ENCODE data around the gene EIF5A2. TPM values are rescaled to one million over a fixed set of nuclear protein-coding genes. Genes with fewer than 3 reads are reported as not detected.
"Not testable (repeated sequence)": the region's sequence is repeated elsewhere in the genome, so short reads cannot be mapped to it uniquely, and the experiment has no call there.

Gene EIF5A2
- 10 to 100 TPM; 10.8 to 10.9 TPM for total RNA-seq

DNA sequence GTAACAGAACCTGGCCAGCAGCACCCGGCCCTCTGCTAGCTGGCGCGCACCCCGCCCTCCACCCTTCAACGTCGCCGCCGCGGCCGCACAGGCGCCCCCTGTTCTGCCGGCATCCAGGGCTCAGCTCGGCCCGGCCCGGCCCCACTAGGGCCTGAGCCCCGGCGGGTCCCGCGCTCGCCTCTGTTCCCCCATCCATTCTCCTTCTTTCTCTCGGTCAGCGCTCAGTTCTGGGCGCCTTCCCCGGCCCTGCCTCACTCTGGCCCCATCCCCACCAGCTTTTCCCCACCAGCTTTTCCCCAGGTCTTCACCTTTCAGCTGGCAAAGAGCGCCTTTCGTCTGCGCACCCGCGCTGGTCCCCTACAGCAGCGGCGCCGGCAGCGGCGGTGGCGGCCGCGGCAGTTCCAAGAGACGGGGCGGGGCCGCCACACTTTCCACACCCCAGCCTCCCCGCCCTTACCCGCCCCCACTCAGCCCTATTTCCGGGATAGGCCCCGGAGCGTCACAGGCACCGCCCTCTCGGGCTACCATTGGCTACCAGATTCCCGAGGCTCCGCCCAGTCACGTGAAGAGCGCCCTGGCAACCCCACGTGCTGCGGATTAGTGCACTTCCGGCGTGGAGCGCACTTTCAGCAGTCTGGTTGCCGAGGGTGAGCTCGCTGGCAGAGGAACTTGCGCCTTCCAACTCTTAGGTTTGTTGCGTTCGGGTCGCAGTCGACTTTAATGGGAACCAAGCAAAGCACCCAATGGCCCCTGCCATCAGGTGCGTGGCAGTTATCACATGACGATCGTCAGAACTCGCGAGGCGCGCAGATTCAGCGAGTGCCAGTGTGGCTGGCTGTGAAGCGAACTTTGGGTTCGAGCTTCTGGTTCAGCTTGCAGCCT lies at the start of gene EIF5A2:
EIF5A2 (minus strand) TSS at position 403 of the 882 bp plus-strand sequence. CDS start 831 bp downstream, outside the sequence.
- Mint-ChIP-seq H3K4me3 (peak within 1 kb of the TSS; percentile 96), H3K4me1 (ENCODE audit: low read depth) (peaks cover 27% of the 10 kb centered on the region), H3K36me3 (ENCODE audit: low read depth) (peaks cover 4% of the 10 kb centered on the region), H3K27ac (peak within 1 kb of the TSS; percentile 97), H3K27me3 (ENCODE audit: low read depth) (peaks cover 16% of the 10 kb centered on the region), H3K9me3 (ENCODE audit: insufficient read depth) (no peaks in the 10 kb centered on the region)
- ATAC-seq (peak; percentile 97), DNase-seq (peak; percentile 97)
- CTCF ChIA-PET: interaction anchor here (0.9 to 1.6 kb wide), 3 partner anchors 39 to 552 kb away, joined by 3 read pairs; partner anchors contain the start of gene TNIK
- POLR2A ChIA-PET: interaction anchor here (0.8 to 3.9 kb wide), 2 partner anchors 39 to 727 kb away, joined by 4 to 31 read pairs; partner anchors contain the start of genes PHC3 and RPL22L1

DNA sequence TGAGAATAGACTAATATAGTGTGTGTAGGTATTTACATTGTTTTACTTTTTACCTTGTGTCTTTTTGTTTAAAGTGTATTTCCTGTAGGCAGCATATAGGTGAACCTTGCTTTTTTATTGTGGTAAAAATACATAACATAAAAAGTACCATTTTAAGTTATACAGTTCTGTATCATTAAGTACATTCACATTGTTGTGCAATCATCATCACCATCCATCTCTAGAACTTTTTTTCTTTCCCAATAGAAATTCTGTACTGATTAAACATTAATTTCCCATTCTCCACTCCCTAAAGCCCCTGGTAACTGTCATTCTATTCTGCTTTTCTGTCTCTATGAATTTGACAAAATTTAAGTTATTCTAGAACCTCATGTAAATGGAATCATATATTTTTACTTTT lies 48.2 kb upstream of the EIF5A2 start:
- DNase-seq: no peak
- CTCF ChIA-PET: no interaction called here
- no peaks in the 10 kb centered on the region for H3K4me1 Mint-ChIP-seq (ENCODE audit: low read depth)

DNA sequence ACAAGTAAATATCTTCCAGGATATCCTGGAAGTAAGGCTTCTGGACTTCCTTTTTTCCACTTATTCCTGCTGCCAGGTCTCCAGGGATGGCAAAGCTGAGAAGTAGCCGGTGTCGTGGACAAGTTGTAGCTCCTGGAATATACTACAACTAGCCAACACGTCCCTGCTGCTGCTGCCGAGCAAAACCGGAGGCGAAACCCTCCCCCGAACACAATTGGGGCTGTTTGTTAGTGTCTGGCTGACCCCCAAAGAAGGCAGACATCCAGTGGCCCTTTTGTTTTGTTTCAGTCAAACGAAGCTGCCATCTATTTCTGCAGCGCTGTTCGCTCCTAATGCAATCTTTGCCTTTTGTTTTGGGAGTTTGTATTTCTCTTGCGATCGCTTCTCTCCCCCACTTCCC lies 45.3 kb upstream of the EIF5A2 start:
- Mint-ChIP-seq H3K27ac (no peak overlapping the region), H3K27me3 (ENCODE audit: low read depth) (peaks cover 29% of the 10 kb centered on the region), H3K9me3 (ENCODE audit: insufficient read depth) (no peaks in the 10 kb centered on the region), H3K4me1 (ENCODE audit: low read depth) (no peaks in the 10 kb centered on the region), H3K36me3 (ENCODE audit: low read depth) (no peaks in the 10 kb centered on the region), H3K4me3 (no peak overlapping the region)
- ATAC-seq: no peak
- no peak for DNase-seq
- POLR2A ChIA-PET: no interaction called here
- CTCF ChIA-PET: no interaction called here

More for the DNA sequence above, 48.2 kb upstream of the EIF5A2 start:
- POLR2A ChIA-PET: no interaction called here
- ATAC-seq: no peak
- Mint-ChIP-seq H3K27me3 (ENCODE audit: low read depth) (peaks cover 33% of the 10 kb centered on the region), H3K4me3 (no peak overlapping the region), H3K9me3 (ENCODE audit: insufficient read depth) (no peaks in the 10 kb centered on the region), H3K27ac (no peak overlapping the region), H3K36me3 (ENCODE audit: low read depth) (no peaks in the 10 kb centered on the region)

DNA sequence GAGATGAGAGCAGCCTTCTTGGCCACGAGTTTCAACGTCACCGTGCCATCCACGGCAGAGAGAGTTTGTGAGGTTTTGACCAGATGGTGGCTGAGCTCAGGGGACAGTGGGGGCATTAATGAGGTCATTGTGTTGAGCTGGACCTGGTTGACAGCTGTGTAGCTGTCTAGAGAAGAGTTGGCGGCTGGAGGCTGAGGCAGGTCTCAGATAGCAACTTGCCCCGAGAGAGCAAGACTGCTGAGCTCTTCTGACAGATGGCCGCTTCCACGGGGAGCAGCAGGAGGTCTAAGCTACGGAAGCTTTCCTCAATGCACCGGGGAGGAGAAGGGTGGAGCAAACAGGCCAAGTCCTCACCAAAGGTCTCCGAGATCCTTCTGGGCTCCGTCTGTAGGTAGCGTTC lies 44.8 kb upstream of the EIF5A2 start:
- no peaks in the 10 kb centered on the region for H3K36me3 Mint-ChIP-seq (ENCODE audit: low read depth)

DNA sequence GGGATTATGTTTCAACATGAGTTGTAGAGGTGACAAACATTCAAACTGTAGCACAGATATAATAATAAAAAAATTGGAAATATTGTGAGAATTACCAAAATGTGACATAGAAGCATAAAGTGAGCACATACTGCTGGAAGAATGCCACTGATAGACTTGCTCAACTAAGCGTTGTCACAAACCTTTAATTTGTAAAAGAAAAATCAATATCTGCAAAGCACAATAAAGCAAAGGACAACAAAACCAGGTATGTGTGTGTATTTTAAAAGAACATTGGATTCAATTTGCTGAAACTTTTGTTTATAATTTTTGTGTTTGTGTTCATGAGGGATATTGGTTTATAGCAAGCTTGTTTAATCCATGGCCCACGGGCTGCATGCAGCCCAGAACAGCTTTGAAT lies 40.8 kb upstream of the EIF5A2 start:
- H3K27ac Mint-ChIP-seq: no peak overlapping the region

More for the DNA sequence above, 44.8 kb upstream of the EIF5A2 start:
- no peak overlapping the region for H3K27ac Mint-ChIP-seq
- CTCF ChIA-PET: no interaction called here
- no peaks in the 10 kb centered on the region for H3K9me3 Mint-ChIP-seq (ENCODE audit: insufficient read depth)
- ATAC-seq: no peak
- peaks cover 26% of the 10 kb centered on the region for H3K27me3 Mint-ChIP-seq (ENCODE audit: low read depth)
- H3K4me1 Mint-ChIP-seq (ENCODE audit: low read depth): no peaks in the 10 kb centered on the region
- POLR2A ChIA-PET: no interaction called here
- H3K4me3 Mint-ChIP-seq: no peak overlapping the region
- no peak for DNase-seq

DNA sequence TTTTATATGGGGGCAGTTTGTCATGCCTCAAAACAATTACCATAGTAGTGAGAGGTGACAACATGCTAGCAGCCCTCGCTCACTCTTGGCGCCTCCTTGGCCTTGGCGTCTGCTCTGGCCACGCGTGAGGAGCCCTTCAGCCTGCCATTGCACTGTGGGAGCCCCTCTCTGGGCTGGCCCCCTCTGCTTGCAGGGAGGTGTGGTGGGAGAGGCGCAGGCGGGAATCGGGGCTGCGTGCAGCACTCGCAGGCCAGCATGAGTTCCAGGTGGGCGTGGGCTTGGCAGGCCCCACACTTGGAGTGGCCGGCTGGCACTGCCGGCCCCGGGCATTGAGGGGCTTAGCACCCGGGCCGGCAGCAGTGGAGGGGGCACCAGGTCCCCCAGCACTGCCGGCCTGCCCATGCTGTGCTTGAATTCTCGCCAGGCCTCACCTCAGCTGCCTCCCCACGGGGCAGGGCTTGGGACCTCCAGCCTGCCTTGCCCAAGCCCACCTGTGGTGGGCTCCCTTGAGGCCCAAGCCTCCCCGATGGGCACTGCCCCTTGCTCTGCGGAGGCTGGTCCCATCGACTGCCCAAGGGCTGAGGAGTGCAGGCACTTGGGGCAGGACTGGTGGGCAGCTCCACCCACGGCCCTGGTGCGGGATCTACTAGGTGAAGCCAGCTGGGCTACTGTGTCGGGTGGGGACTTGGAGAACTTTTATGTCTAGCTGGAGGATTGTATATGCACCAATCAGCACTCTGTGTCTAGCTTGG lies 38.8 kb upstream of the EIF5A2 start:
- no peak overlapping the region for H3K27ac Mint-ChIP-seq
- H3K36me3 Mint-ChIP-seq (ENCODE audit: low read depth): no peaks in the 10 kb centered on the region
- no peak for DNase-seq
- POLR2A ChIA-PET: no interaction called here
- peaks cover 8% of the 10 kb centered on the region for H3K27me3 Mint-ChIP-seq (ENCODE audit: low read depth)
- H3K9me3 Mint-ChIP-seq (ENCODE audit: insufficient read depth): peaks cover 6% of the 10 kb centered on the region
- H3K4me3 Mint-ChIP-seq: no peak overlapping the region
- no peak for ATAC-seq
- CTCF ChIA-PET: no interaction called here
- no peaks in the 10 kb centered on the region for H3K4me1 Mint-ChIP-seq (ENCODE audit: low read depth)

More for the DNA sequence above, 40.8 kb upstream of the EIF5A2 start:
- Mint-ChIP-seq H3K27me3 (ENCODE audit: low read depth) (peaks cover 9% of the 10 kb centered on the region), H3K9me3 (ENCODE audit: insufficient read depth) (no peaks in the 10 kb centered on the region), H3K4me1 (ENCODE audit: low read depth) (no peaks in the 10 kb centered on the region), H3K4me3 (no peak overlapping the region), H3K36me3 (ENCODE audit: low read depth) (no peaks in the 10 kb centered on the region)
- CTCF ChIA-PET: no interaction called here
- DNase-seq: no peak
- POLR2A ChIA-PET: no interaction called here
- no peak for ATAC-seq

DNA sequence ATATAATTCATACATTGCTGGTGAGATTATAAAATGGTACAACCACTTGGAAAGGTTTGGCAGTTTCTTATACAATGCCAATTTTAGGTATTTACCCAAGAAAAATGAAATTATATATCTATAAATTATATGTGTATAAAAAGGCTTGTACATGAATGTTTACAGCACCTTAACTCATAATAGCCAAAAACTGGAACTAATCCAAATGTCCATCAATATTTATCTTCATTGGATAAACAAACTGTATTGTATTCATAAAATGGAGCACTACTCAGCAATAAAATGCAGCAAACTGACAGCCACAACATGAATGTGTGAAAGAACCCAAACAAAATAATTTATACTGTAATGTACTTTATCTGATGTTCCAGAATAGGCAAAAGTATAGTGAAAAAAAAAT lies 33.6 kb upstream of the EIF5A2 start:
- no peaks in the 10 kb centered on the region for H3K36me3 Mint-ChIP-seq (ENCODE audit: low read depth)
- H3K27me3 Mint-ChIP-seq (ENCODE audit: low read depth): peaks cover 13% of the 10 kb centered on the region
- POLR2A ChIA-PET: no interaction called here
- H3K9me3 Mint-ChIP-seq (ENCODE audit: insufficient read depth): peaks cover 16% of the 10 kb centered on the region
- CTCF ChIA-PET: no interaction called here
- no peak overlapping the region for H3K27ac Mint-ChIP-seq
- DNase-seq (no peak), ATAC-seq (no peak)
- H3K4me1 Mint-ChIP-seq (ENCODE audit: low read depth): no peaks in the 10 kb centered on the region
- H3K4me3 Mint-ChIP-seq: no peak overlapping the region

DNA sequence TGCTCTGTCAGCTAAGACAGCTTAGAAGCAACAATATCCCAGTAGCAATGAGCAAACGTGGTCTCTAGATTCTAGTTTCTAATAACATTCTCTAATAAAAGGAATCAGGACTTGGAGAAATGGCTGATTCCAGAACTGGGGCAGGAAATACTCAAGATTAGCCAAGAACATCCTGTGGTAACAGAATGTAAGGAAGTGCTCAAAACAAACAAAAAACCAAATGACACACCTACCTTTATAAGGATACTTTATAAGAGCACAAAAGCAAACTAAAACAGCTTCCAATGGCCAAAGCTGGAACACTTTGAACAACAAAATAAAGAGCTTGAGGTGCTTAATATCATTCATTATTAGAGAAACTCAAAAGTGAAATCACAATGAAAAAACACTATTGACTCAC lies 33.1 kb upstream of the EIF5A2 start:
- Mint-ChIP-seq H3K36me3 (ENCODE audit: low read depth) (no peaks in the 10 kb centered on the region), H3K9me3 (ENCODE audit: insufficient read depth) (peaks cover 16% of the 10 kb centered on the region), H3K27ac (no peak overlapping the region), H3K4me1 (ENCODE audit: low read depth) (no peaks in the 10 kb centered on the region), H3K4me3 (no peak overlapping the region), H3K27me3 (ENCODE audit: low read depth) (peaks cover 12% of the 10 kb centered on the region)
- ChIA-PET CTCF (no interaction called here), POLR2A (no interaction called here)
- no peak for ATAC-seq
- no peak for DNase-seq

DNA sequence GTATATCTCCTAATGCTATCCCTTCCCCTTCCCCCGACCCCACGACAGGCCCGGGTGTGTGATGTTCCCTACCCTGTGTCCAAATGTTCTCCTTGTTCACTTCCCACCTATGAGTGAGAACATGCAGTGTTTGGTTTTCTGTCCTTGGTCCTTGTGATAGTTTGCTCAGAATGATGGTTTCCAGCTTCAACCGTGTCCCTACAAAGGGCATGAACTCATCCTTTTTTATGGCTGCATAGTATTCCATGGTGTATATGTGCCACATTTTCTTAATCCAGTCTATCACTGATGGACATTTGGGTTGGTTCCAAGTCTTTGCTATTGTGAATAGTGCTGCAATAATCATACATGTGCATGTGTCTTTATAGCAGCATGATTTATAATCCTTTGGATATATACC lies 24.6 kb upstream of the EIF5A2 start:
- H3K27ac Mint-ChIP-seq; H3K9me3 Mint-ChIP-seq (ENCODE audit: insufficient read depth); H3K4me1 Mint-ChIP-seq (ENCODE audit: low read depth); H3K4me3 Mint-ChIP-seq; ATAC-seq; H3K36me3 Mint-ChIP-seq (ENCODE audit: low read depth); CTCF ChIA-PET; H3K27me3 Mint-ChIP-seq (ENCODE audit: low read depth); DNase-seq; POLR2A ChIA-PET: not testable (repeated sequence)

DNA sequence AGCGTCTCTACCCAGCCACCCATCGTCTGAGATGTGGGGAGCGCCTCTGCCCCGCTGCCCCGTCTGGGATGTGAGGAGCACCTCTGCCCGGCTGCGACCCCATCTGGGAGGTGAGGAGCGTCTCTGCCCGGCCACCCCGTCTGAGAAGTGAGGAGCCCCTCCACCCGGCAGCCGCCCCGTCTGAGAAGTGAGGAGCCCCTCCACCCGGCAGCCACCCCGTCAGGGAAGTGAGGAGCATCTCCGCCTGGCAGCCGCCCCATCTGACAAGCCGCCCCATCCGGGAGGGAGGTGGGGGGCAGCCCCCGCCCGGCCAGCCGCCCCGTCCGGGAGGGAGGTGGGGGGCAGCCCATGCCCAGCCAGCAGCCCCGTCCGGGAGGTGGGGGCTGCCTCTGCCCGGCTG lies 15.1 kb upstream of the EIF5A2 start:
- ATAC-seq; POLR2A ChIA-PET; DNase-seq; H3K9me3 Mint-ChIP-seq (ENCODE audit: insufficient read depth); CTCF ChIA-PET; H3K4me1 Mint-ChIP-seq (ENCODE audit: low read depth); H3K36me3 Mint-ChIP-seq (ENCODE audit: low read depth); H3K4me3 Mint-ChIP-seq; H3K27me3 Mint-ChIP-seq (ENCODE audit: low read depth); H3K27ac Mint-ChIP-seq: not testable (repeated sequence)

DNA sequence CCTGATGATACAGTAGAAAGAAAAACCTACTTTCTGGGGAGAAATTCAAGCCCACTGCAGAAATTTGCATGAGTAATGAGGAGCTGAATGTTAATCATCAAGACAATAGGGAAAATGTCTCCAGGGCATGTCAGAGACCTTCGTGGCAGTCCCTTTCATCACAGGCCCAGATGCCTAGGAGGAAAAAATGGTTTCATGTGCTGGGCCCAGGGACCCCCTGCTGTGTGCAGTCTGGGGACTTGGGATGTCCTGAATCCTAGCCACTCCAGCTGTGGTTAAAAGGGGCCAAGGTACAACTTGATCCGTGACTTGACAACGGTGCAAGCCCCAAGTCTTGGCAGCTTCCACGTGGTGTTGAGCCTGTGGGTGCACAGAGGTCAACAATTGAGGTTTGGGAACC lies 10.3 kb upstream of the EIF5A2 start:
- no peak overlapping the region for H3K27ac Mint-ChIP-seq
- H3K4me3 Mint-ChIP-seq: no peak overlapping the region
- H3K36me3 Mint-ChIP-seq (ENCODE audit: low read depth): no peaks in the 10 kb centered on the region
- DNase-seq: no peak
- H3K4me1 Mint-ChIP-seq (ENCODE audit: low read depth): no peaks in the 10 kb centered on the region
- no peak for ATAC-seq
- ChIA-PET POLR2A (no interaction called here), CTCF (no interaction called here)
- H3K9me3 Mint-ChIP-seq (ENCODE audit: insufficient read depth): peaks cover 10% of the 10 kb centered on the region
- H3K27me3 Mint-ChIP-seq (ENCODE audit: low read depth): peaks cover 16% of the 10 kb centered on the region

DNA sequence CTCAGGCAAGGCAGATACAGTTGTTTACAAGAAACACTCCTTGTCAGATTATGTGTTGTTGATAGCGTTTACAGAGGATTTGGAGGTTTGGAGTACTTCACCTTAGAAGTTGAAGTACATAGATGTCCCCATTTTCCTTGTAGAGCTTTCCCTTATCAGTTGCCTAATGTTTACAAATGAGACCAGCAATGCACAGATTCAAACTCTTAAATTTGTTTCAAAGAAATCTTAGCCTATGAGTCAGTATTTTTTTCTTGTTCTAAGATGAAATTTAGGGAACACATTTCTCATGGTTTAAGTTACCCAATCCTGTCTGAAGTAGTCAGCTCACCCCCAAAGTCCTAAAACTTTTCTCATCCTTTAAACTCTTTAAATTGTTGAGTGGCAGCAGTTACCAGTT lies 6.3 kb upstream of the EIF5A2 start:
- Mint-ChIP-seq H3K27ac (no peak overlapping the region), H3K36me3 (ENCODE audit: low read depth) (no peaks in the 10 kb centered on the region), H3K4me3 (no peak overlapping the region), H3K27me3 (ENCODE audit: low read depth) (peaks cover 23% of the 10 kb centered on the region), H3K4me1 (ENCODE audit: low read depth) (peaks cover under 1% of the 10 kb centered on the region), H3K9me3 (ENCODE audit: insufficient read depth) (peaks cover 4% of the 10 kb centered on the region)
- DNase-seq (no peak), ATAC-seq (no peak)
- ChIA-PET CTCF (interaction anchor here (1.1 kb wide), 1 partner anchor 45 kb away, joined by 3 read pairs; no protein-coding TSS in a partner anchor), POLR2A (no interaction called here)
